ENCODE measurements around the gene PCYT1A. TPM values are rescaled to one million over a fixed set of nuclear protein-coding genes. Genes with fewer than 3 reads are reported as not detected.
A peak's percentile ranks its signal among the peaks of the same experiment; 100 is the strongest.

PCYT1A gene
- total and polyA plus RNA-seq, 2 of the 13 experiments (the other 11 are each of a cell fraction or from before 2014, with no cell fraction given), result 26.4 to 45.3 TPM

GRCh38 chr3:196317687-196318467 lies 30.4 kb upstream of the PCYT1A start, which contains the start of gene DYNLT2B (continued):
- no peak for TF ChIP-seq ATF1 (CRISPR knock-in tag; IDR thresholded peaks at IDR 0.05)
- no peak for TF ChIP-seq ZNF326 (CRISPR knock-in tag; IDR thresholded peaks at IDR 0.05; ENCODE audit: borderline replicate concordance)
- TF ChIP-seq ZNF451 (CRISPR knock-in tag; IDR thresholded peaks at IDR 0.05), result peak; percentile 60; the same call in 1 of the 2 replicates
- TF ChIP-seq ZNF34 (CRISPR knock-in tag; IDR thresholded peaks at IDR 0.05; ENCODE audit: borderline replicate concordance), result no peak
- no peak for TF ChIP-seq ZNF577 (CRISPR knock-in tag; IDR thresholded peaks at IDR 0.05; ENCODE audit: borderline replicate concordance, low read depth)
- peak; percentile 60 for TF ChIP-seq RAD21 (CRISPR knock-in tag; IDR thresholded peaks at IDR 0.05)
- peak; percentile 91 for TF ChIP-seq ZNF546 (CRISPR knock-in tag; conservative IDR thresholded peaks at IDR 0.05)
- TF ChIP-seq MXI1 (IDR thresholded peaks at IDR 0.05; ENCODE audit: borderline replicate concordance, low read depth, low read length), result peak; percentile 94
- peak; percentile 51 for TF ChIP-seq CTCF (CRISPR knock-in tag; IDR thresholded peaks at IDR 0.05)
- no peak for TF ChIP-seq ZHX2 (IDR thresholded peaks at IDR 0.05; ENCODE audit: low read depth)
- TF ChIP-seq ZHX2 (CRISPR knock-in tag; IDR thresholded peaks at IDR 0.05; ENCODE audit: borderline replicate concordance), result 0 out of 2 replicates have a peak, but pooled peaks have one; percentile 47
- no peak for TF ChIP-seq THYN1 (CRISPR knock-in tag; IDR thresholded peaks at IDR 0.05; ENCODE audit: borderline replicate concordance, low read depth)
- no peak for TF ChIP-seq HOMEZ (CRISPR knock-in tag; IDR thresholded peaks at IDR 0.05; ENCODE audit: low read depth)
- no peak for TF ChIP-seq HIC2 (CRISPR knock-in tag; IDR thresholded peaks at IDR 0.05; ENCODE audit: low read depth)
- TF ChIP-seq NFIB (CRISPR knock-in tag; IDR thresholded peaks at IDR 0.05; ENCODE audit: borderline replicate concordance), result no peak
- TF ChIP-seq NCOA1 (CRISPR knock-in tag; IDR thresholded peaks at IDR 0.05), result no peak
- TF ChIP-seq ZNF235 (CRISPR knock-in tag; IDR thresholded peaks at IDR 0.05; ENCODE audit: borderline replicate concordance), result peak; percentile 86; the same call in 1 of the 2 replicates
- TF ChIP-seq CEBPB (IDR thresholded peaks at IDR 0.05; ENCODE audit: borderline replicate concordance, low read depth, low read length), result no peak
